Endothelial cell of umbilical vein (primary cell): ENCODE measurements around the gene ARL6IP4. TPM values are rescaled to one million over a fixed set of nuclear protein-coding genes. Genes with fewer than 3 reads are reported as not detected.

Source experiments
- BruUV-seq: library from RNA; stranded (reverse); fragments of 400-500 nt; replicated peaks from 2 replicates; lab custom pipeline; 2021; lab: Mats Ljungman, UMichigan
- CTCF ChIA-PET: fragments of 300-600, 350-600 bp; sonication (Branson Sonifier 250); formaldehyde crosslinking; loops from one replicate; lab custom pipeline; 2021; ENCODE audit warnings: antibody characterized with exemption, inconsistent platforms; lab: Charles Lee
- POLR2A ChIA-PET: fragments of 300-600, 350-600 bp; sonication (Branson Sonifier 250); formaldehyde crosslinking; loops from one replicate; lab custom pipeline; 2021; ENCODE audit warnings: antibody characterized with exemption, inconsistent platforms; lab: Charles Lee
- DNase-seq: peaks from one replicate; pipeline ENCODE4 v3.0.0-alpha.2; 2011; ENCODE audit warnings: low read depth, low spot score
- FAIRE-seq: peaks from 2 replicates; lab custom pipeline; 2011; peaks lifted over from hg19 to GRCh38; lab: Jason Lieb, UNC
- H2AFZ ChIP-seq: 2 replicates; pipeline ENCODE4 v1.6.0; 2012; ENCODE audit warnings: low read depth, low read length, control low read depth, inconsistent platforms
- H3K27ac ChIP-seq: 2 replicates; pipeline ENCODE4 v1.5.1; 2011; ENCODE audit warnings: low read depth, mild to moderate bottlenecking, control low read depth, low read length, moderate library complexity; ENCODE audit not compliant: insufficient read depth
- H3K27me3 ChIP-seq, 2 experiments: 2 replicates each; pipeline versions ENCODE4 v1.6.0 to v1.6.1; 2011; ENCODE audit warnings: low read length in 2 of 2, mixed read lengths in 1 of 2; ENCODE audit not compliant: control insufficient read depth in 2 of 2, insufficient read depth in 2 of 2
- H3K36me3 ChIP-seq, 2 experiments: 2 replicates in 1 of 2; 3 replicates in 1 of 2; pipeline ENCODE4 v1.5.1; 2011; ENCODE audit warnings: low read length in 2 of 2, mild to moderate bottlenecking in 1 of 2, moderate library complexity in 1 of 2; ENCODE audit not compliant: control insufficient read depth in 2 of 2, insufficient read depth in 2 of 2; ENCODE audit errors: extremely low read depth in 1 of 2
- H3K4me1 ChIP-seq: 3 replicates; pipeline ENCODE4 v1.5.1; 2011; ENCODE audit warnings: mild to moderate bottlenecking, low read length; ENCODE audit not compliant: control insufficient read depth, insufficient read depth; ENCODE audit errors: extremely low read depth
- H3K4me2 ChIP-seq: 2 replicates; pipeline ENCODE4 v1.6.1; 2011; ENCODE audit warnings: low read length, control low read depth, mixed read lengths; ENCODE audit not compliant: insufficient read depth
- H3K4me3 ChIP-seq, 3 experiments: fragments of 200-600 bp in 1 of 3; sonication (generic), shearing (Covaris generic) in 1 of 3; replicated peaks in 1 of 3; 2 replicates each; pipeline ENCODE4 v1.5.1; 2011 to 2016; ENCODE audit warnings: control low read depth in 3 of 3, low read length in 3 of 3, mild to moderate bottlenecking in 2 of 3, inconsistent platforms in 1 of 3, low read depth in 1 of 3, moderate library complexity in 1 of 3; ENCODE audit not compliant: insufficient read depth in 1 of 3
- H3K79me2 ChIP-seq: 2 replicates; pipeline ENCODE4 v1.6.0; 2012; ENCODE audit warnings: low read length, inconsistent platforms; ENCODE audit not compliant: control insufficient read depth, insufficient read depth
- H3K9ac ChIP-seq: replicated peaks from 2 replicates; pipeline ENCODE3; 2011; ENCODE audit warnings: low read length, control low read depth; ENCODE audit not compliant: insufficient read depth; ENCODE audit errors: extremely low read depth
- H3K9me1 ChIP-seq: replicated peaks from 3 replicates; pipeline ENCODE4 v1.6.0; 2011; ENCODE audit warnings: mild to moderate bottlenecking, low read length; ENCODE audit not compliant: control insufficient read depth, insufficient read depth; ENCODE audit errors: extremely low read depth
- H3K9me3 ChIP-seq: replicated peaks from 2 replicates; pipeline ENCODE4 v1.5.1; 2012; ENCODE audit warnings: low read length, inconsistent platforms; ENCODE audit not compliant: control insufficient read depth, insufficient read depth
- H4K20me1 ChIP-seq: replicated peaks from 2 replicates; pipeline ENCODE3; 2011; ENCODE audit warnings: mild to moderate bottlenecking, low read length; ENCODE audit not compliant: control insufficient read depth, insufficient read depth; ENCODE audit errors: extremely low read depth
- EZH2 ChIP-seq: IDR thresholded peaks from 2 replicates; pipeline ENCODE4 v1.6.1; 2012; ENCODE audit warnings: borderline replicate concordance, low read depth, mild to moderate bottlenecking, moderate library complexity, low read length, inconsistent platforms; ENCODE audit not compliant: severe bottlenecking
- FOS ChIP-seq: IDR thresholded peaks from 2 replicates; pipeline ENCODE4 v1.6.1; 2011; ENCODE audit warnings: mild to moderate bottlenecking, low read length, moderate library complexity, borderline replicate concordance; ENCODE audit not compliant: insufficient read depth
- GATA2 ChIP-seq: IDR thresholded peaks from 2 replicates; pipeline ENCODE4 v1.7.0; 2011; ENCODE audit warnings: low read depth, mild to moderate bottlenecking, moderate library complexity, mixed read lengths, low read length; ENCODE audit not compliant: insufficient read length, insufficient read depth
- JUN ChIP-seq: IDR thresholded peaks from 2 replicates; pipeline ENCODE4 v1.6.1; 2011; ENCODE audit warnings: borderline replicate concordance, low read depth; ENCODE audit not compliant: insufficient read length, insufficient read depth
- MYC ChIP-seq: IDR thresholded peaks from one replicate; pipeline ENCODE4 v1.6.1; 2011; ENCODE audit warnings: mild to moderate bottlenecking, low read depth, low read length
- POLR2A ChIP-seq: IDR thresholded peaks from 2 replicates; pipeline ENCODE4 v1.6.1; 2012; ENCODE audit warnings: low read depth, mild to moderate bottlenecking, control low read depth, low read length
- POLR2AphosphoS5 ChIP-seq: IDR thresholded peaks from 2 replicates; pipeline ENCODE4 v1.6.1; 2012; ENCODE audit warnings: low read depth, mild to moderate bottlenecking, control low read depth, low read length, moderate library complexity; ENCODE audit not compliant: insufficient read depth
- dilution Hi-C: fragments of 300-500 bp; cut with MboI; formaldehyde crosslinking; loops from one replicate; pipeline ENCODE4 v1.15.0; 2019; ENCODE audit warnings: low sequenced_read_pairs; ENCODE audit not compliant: extremely low pct_ligation_motif_present
- intact Hi-C: fragments of 100-400 bp; cut with micrococcal nuclease; formaldehyde crosslinking; loops from one replicate; pipeline ENCODE4 v1.10.0; 2022
- polyA plus RNA-seq, 4 experiments: library from polyadenylated mRNA; depleted of rRNA in 3 of 4; stranded (reverse) in 3 of 4; unstranded in 1 of 4; fragments of >200 nt; gene quantifications; 2 replicates each; pipeline versions ENCODE4 v1.2.1 to v1.2.3, GENCODE V29; 2011 to 2012; ENCODE audit warnings: missing spikeins in 1 of 4
- total RNA-seq: library from RNA; stranded (reverse); gene quantifications from 2 replicates; pipeline ENCODE4 v1.2.3, GENCODE V29; 2021
- TF ChIP-seq, protein P1 (sequence below): IDR thresholded peaks from 2 replicates; pipeline ENCODE4 v1.6.1; 2011; ENCODE audit not compliant: insufficient read depth, insufficient read length
- TF ChIP-seq, protein P2 (sequence below), 2 donors: IDR thresholded peaks; 1 replicate in 1 of 2; 2 replicates in 1 of 2; pipeline ENCODE4 v1.5.1; 2011; ENCODE audit warnings: low read length in 2 of 2, mild to moderate bottlenecking in 2 of 2, moderate library complexity in 2 of 2, control low read depth in 1 of 2, inconsistent platforms in 1 of 2, low read depth in 1 of 2; ENCODE audit not compliant: insufficient read depth in 1 of 2; ENCODE audit errors: extremely low read depth in 1 of 2

ARL6IP4 gene
- total and polyA plus RNA-seq, 2 donors (not counting 3 experiments of a cell fraction or from before 2014, with no cell fraction given) = 193 to 226 TPM

GRCh38 chr12:122989874-122990419 is 9.5 kb downstream of the ARL6IP4 start:
- no peaks in the 10 kb centered on the region for H3K27me3 ChIP-seq
- no peak overlapping the region for H3K27ac ChIP-seq
- POLR2A ChIA-PET = interaction anchor here (1.8 kb wide), 1 partner anchor 243 kb away, joined by 5 read pairs; the partner anchor contains the start of genes MPHOSPH9 and MTRFR
- H3K79me2 ChIP-seq = no peaks in the 10 kb centered on the region
- no peak overlapping the region for H3K4me2 ChIP-seq
- CTCF ChIA-PET = interaction anchor here (0.7 to 1.3 kb wide), 2 partner anchors 29 to 248 kb away, joined by 3 to 5 read pairs; no protein-coding TSS in a partner anchor
- no peak overlapping the region for H3K9ac ChIP-seq
- H3K4me1 ChIP-seq = peaks cover under 1% of the 10 kb centered on the region
- peaks cover 0 to 3% of the 10 kb centered on the region in 2 experiments for H3K36me3 ChIP-seq
- DNase-seq (no peak), FAIRE-seq (no peak)
- dilution Hi-C loops = no loop called here
- H4K20me1 ChIP-seq = no peaks in the 10 kb centered on the region
- BruUV-seq = no TSS peak
- intact Hi-C loops = no loop called here
- TF ChIP-seq POLR2A = no peak
- TF ChIP-seq, protein P1, sequence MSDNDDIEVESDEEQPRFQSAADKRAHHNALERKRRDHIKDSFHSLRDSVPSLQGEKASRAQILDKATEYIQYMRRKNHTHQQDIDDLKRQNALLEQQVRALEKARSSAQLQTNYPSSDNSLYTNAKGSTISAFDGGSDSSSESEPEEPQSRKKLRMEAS = no peak
- no peak for TF ChIP-seq EZH2
- TF ChIP-seq MYC = no peak
- TF ChIP-seq GATA2 = no peak
- TF ChIP-seq FOS = no peak
- no peak for TF ChIP-seq JUN
- TF ChIP-seq POLR2AphosphoS5 = no peak
- TF ChIP-seq, protein P2, sequence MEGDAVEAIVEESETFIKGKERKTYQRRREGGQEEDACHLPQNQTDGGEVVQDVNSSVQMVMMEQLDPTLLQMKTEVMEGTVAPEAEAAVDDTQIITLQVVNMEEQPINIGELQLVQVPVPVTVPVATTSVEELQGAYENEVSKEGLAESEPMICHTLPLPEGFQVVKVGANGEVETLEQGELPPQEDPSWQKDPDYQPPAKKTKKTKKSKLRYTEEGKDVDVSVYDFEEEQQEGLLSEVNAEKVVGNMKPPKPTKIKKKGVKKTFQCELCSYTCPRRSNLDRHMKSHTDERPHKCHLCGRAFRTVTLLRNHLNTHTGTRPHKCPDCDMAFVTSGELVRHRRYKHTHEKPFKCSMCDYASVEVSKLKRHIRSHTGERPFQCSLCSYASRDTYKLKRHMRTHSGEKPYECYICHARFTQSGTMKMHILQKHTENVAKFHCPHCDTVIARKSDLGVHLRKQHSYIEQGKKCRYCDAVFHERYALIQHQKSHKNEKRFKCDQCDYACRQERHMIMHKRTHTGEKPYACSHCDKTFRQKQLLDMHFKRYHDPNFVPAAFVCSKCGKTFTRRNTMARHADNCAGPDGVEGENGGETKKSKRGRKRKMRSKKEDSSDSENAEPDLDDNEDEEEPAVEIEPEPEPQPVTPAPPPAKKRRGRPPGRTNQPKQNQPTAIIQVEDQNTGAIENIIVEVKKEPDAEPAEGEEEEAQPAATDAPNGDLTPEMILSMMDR (IDR thresholded peaks at IDR 0.05; ENCODE audit: extremely low read depth in 1 of 2, insufficient read depth in 1 of 2, low read depth in 1 of 2, low read length in 2 of 2) = no peak
- H3K4me3 ChIP-seq = no peak overlapping the region
- no peaks in the 10 kb centered on the region for H3K9me1 ChIP-seq
- H2AFZ ChIP-seq = no peak overlapping the region
- no peaks in the 10 kb centered on the region for H3K9me3 ChIP-seq
